HG03460 (cell line): ENCODE results near the gene TBC1D2.
"Not testable (repeated sequence)": the region's sequence is repeated elsewhere in the genome, so short reads cannot be mapped to it uniquely, and the experiment has no call there.

Source experiments
- ATAC-seq: cut with Tn5 transposase; IDR thresholded peaks from one replicate; pipeline ENCODE4 v1.9.1; 2021; ENCODE audit not compliant: unreplicated experiment

TBC1D2 gene

GRCh38 chr9:98255578-98256296, at the start of gene TBC1D2:
TBC1D2 (minus strand) TSS chr9:98255649; CDS start chr9:98255541, 108 bp downstream.
- peak; percentile 87 for ATAC-seq

GRCh38 chr9:98304381-98304780, 48.9 kb upstream of the TBC1D2 start:
- no peak for ATAC-seq

- ATAC-seq: no peak
Observed at GRCh38 chr9:98303633-98304125, 48.2 kb upstream of the TBC1D2 start.

GRCh38 chr9:98302938-98303632, 47.6 kb upstream of the TBC1D2 start:
- ATAC-seq: no peak

- no peak for ATAC-seq
Observed at GRCh38 chr9:98302150-98302549, 46.7 kb upstream of the TBC1D2 start.

- no peak for ATAC-seq
Observed at GRCh38 chr9:98300611-98301010, 45.2 kb upstream of the TBC1D2 start.

- no peak for ATAC-seq
Observed at GRCh38 chr9:98298476-98298875, 43.0 kb upstream of the TBC1D2 start.

GRCh38 chr9:98295824-98296223, 40.4 kb upstream of the TBC1D2 start:
- no peak for ATAC-seq

GRCh38 chr9:98291820-98292219, 36.4 kb upstream of the TBC1D2 start:
- ATAC-seq: no peak

GRCh38 chr9:98290411-98290810, 35.0 kb upstream of the TBC1D2 start:
- ATAC-seq: no peak

GRCh38 chr9:98289614-98290201, 34.3 kb upstream of the TBC1D2 start:
- ATAC-seq: no peak

GRCh38 chr9:98288881-98289280, 33.4 kb upstream of the TBC1D2 start:
- no peak for ATAC-seq

GRCh38 chr9:98287384-98287783, 31.9 kb upstream of the TBC1D2 start:
- ATAC-seq: no peak

- ATAC-seq: no peak
Observed at GRCh38 chr9:98285446-98285845, 30.0 kb upstream of the TBC1D2 start.

GRCh38 chr9:98284754-98285153, 29.3 kb upstream of the TBC1D2 start:
- ATAC-seq: no peak

- not testable (repeated sequence) for ATAC-seq
Observed at GRCh38 chr9:98283143-98283542, 27.7 kb upstream of the TBC1D2 start.

- no peak for ATAC-seq
Observed at GRCh38 chr9:98281281-98281680, 25.8 kb upstream of the TBC1D2 start.

GRCh38 chr9:98280574-98280973, 25.1 kb upstream of the TBC1D2 start:
- ATAC-seq: no peak

- ATAC-seq: no peak
Observed at GRCh38 chr9:98280162-98280561, 24.7 kb upstream of the TBC1D2 start.

GRCh38 chr9:98276907-98277469, 21.5 kb upstream of the TBC1D2 start:
- no peak for ATAC-seq

GRCh38 chr9:98275159-98275558, 19.7 kb upstream of the TBC1D2 start:
- ATAC-seq: no peak

- no peak for ATAC-seq
Observed at GRCh38 chr9:98272083-98272482, 16.6 kb upstream of the TBC1D2 start.
